HG03108 (cell line): ENCODE measurements around the gene IFRD1.

Experiments
- ATAC-seq: cut with Tn5 transposase; IDR thresholded peaks from one replicate; pipeline ENCODE4 v1.9.1; 2021; ENCODE audit warnings: moderate library complexity; ENCODE audit not compliant: unreplicated experiment

The IFRD1 gene

GRCh38 chr7:112449902-112450806, at the start of gene IFRD1:
Gene IFRD1 (plus strand): TSS chr7:112450460. CDS start chr7:112450689, 229 bp downstream.
- ATAC-seq = peak; percentile 79

- no peak for ATAC-seq
Measured at GRCh38 chr7:112404321-112404720, 45.9 kb upstream of the IFRD1 start.

GRCh38 chr7:112405286-112405685, 45.0 kb upstream of the IFRD1 start:
- no peak for ATAC-seq

- no peak for ATAC-seq
Measured at GRCh38 chr7:112407261-112407660, 43.0 kb upstream of the IFRD1 start.

- no peak for ATAC-seq
Measured at GRCh38 chr7:112410092-112410491, 40.2 kb upstream of the IFRD1 start.

GRCh38 chr7:112411186-112411795, 39.0 kb upstream of the IFRD1 start:
- no peak for ATAC-seq

- ATAC-seq = no peak
Measured at GRCh38 chr7:112414855-112415490, 35.3 kb upstream of the IFRD1 start.

GRCh38 chr7:112416127-112416526, 34.1 kb upstream of the IFRD1 start:
- no peak for ATAC-seq

- no peak for ATAC-seq
Measured at GRCh38 chr7:112419543-112420130, 30.6 kb upstream of the IFRD1 start.

- no peak for ATAC-seq
Measured at GRCh38 chr7:112420236-112420861, 29.9 kb upstream of the IFRD1 start.

- ATAC-seq = no peak
Measured at GRCh38 chr7:112421666-112422486, 28.4 kb upstream of the IFRD1 start.

GRCh38 chr7:112422842-112423496, 27.3 kb upstream of the IFRD1 start:
- ATAC-seq = no peak

GRCh38 chr7:112423987-112424386, 26.3 kb upstream of the IFRD1 start:
- no peak for ATAC-seq

- ATAC-seq = no peak
Measured at GRCh38 chr7:112427984-112428383, 22.3 kb upstream of the IFRD1 start.

- no peak for ATAC-seq
Measured at GRCh38 chr7:112428715-112429114, 21.5 kb upstream of the IFRD1 start.

- no peak for ATAC-seq
Measured at GRCh38 chr7:112430649-112431048, 19.6 kb upstream of the IFRD1 start.

GRCh38 chr7:112431803-112432202, 18.5 kb upstream of the IFRD1 start:
- ATAC-seq = no peak

- no peak for ATAC-seq
Measured at GRCh38 chr7:112433289-112433688, 17.0 kb upstream of the IFRD1 start.

GRCh38 chr7:112437072-112437471, 13.2 kb upstream of the IFRD1 start:
- no peak for ATAC-seq

- ATAC-seq = no peak
Measured at GRCh38 chr7:112439476-112439875, 10.8 kb upstream of the IFRD1 start.
